Fibroblast of lung (primary cell): ENCODE results near the gene STK36. TPM values are rescaled to one million over a fixed set of nuclear protein-coding genes. Genes with fewer than 3 reads are reported as not detected.

Experiments used
- DNase-seq, 2 donors: peaks; one replicate each; pipeline versions ENCODE4 v3.0.0 to v3.0.0-alpha.2; 2010; ENCODE audit warnings: low read depth in 2 of 2
- H2AFZ ChIP-seq: 2 replicates; pipeline ENCODE4 v1.5.1; 2012; ENCODE audit warnings: low read length, control low read depth, inconsistent platforms
- H3K27ac ChIP-seq: 2 replicates; pipeline ENCODE4 v1.5.1; 2011; ENCODE audit warnings: low read length, control low read depth; ENCODE audit not compliant: insufficient read depth
- H3K27me3 ChIP-seq: 2 replicates; pipeline ENCODE4 v1.5.1; 2011; ENCODE audit warnings: mild to moderate bottlenecking, low read length; ENCODE audit not compliant: control insufficient read depth, insufficient read depth
- H3K36me3 ChIP-seq: 2 replicates; pipeline ENCODE4 v1.5.1; 2011; ENCODE audit warnings: low read length; ENCODE audit not compliant: control insufficient read depth, insufficient read depth
- H3K4me1 ChIP-seq: 2 replicates; pipeline ENCODE4 v1.5.1; 2011; ENCODE audit warnings: low read length; ENCODE audit not compliant: control insufficient read depth, insufficient read depth; ENCODE audit errors: extremely low read depth
- H3K4me2 ChIP-seq: 2 replicates; pipeline ENCODE4 v1.5.1; 2011; ENCODE audit warnings: low read length, control low read depth; ENCODE audit not compliant: insufficient read depth; ENCODE audit errors: extremely low read depth
- H3K4me3 ChIP-seq, 4 experiments: fragments of 200-600 bp in 1 of 4; sonication (generic) in 1 of 4; replicated peaks in 1 of 4; 2 replicates each; pipeline ENCODE4 v1.5.1; 2011 to 2016; ENCODE audit warnings: low read length in 4 of 4, low read depth in 3 of 4, mild to moderate bottlenecking in 3 of 4, control low read depth in 2 of 4, inconsistent platforms in 1 of 4, mixed read lengths in 1 of 4; ENCODE audit not compliant: insufficient read depth in 1 of 4; ENCODE audit errors: control extremely low read depth in 1 of 4
- H3K79me2 ChIP-seq: 2 replicates; pipeline ENCODE4 v1.5.1; 2012; ENCODE audit warnings: mild to moderate bottlenecking, low read length, inconsistent platforms; ENCODE audit not compliant: control insufficient read depth, insufficient read depth
- H3K9ac ChIP-seq: 2 replicates; pipeline ENCODE4 v1.5.1; 2011; ENCODE audit warnings: mild to moderate bottlenecking, low read length, control low read depth; ENCODE audit not compliant: insufficient read depth
- H3K9me3 ChIP-seq: 2 replicates; pipeline ENCODE4 v1.5.1; 2012; ENCODE audit warnings: low read depth, low read length; ENCODE audit not compliant: control insufficient read depth, insufficient read depth
- H4K20me1 ChIP-seq: 2 replicates; pipeline ENCODE4 v1.5.1; 2011; ENCODE audit warnings: low read length; ENCODE audit not compliant: control insufficient read depth, insufficient read depth; ENCODE audit errors: extremely low read depth
- EZH2 ChIP-seq: IDR thresholded peaks from 2 replicates; pipeline ENCODE4 v1.5.1; 2012; ENCODE audit warnings: low read length, control low read depth, mild to moderate bottlenecking; ENCODE audit errors: missing control alignments
- polyA plus RNA-seq, 2 donors: library from polyadenylated mRNA; depleted of rRNA in 1 of 2; stranded (reverse) in 1 of 2; unstranded in 1 of 2; fragments of >200 nt; gene quantifications; 2 replicates each; pipeline ENCODE4 v1.2.1, GENCODE V29; 2011 to 2012; ENCODE audit warnings: missing spikeins in 1 of 2
- total RNA-seq: library from RNA; depleted of rRNA; stranded (reverse); fragments of >200 nt; gene quantifications from 2 replicates; pipeline ENCODE4 v1.2.1, GENCODE V29; 2014
- TF ChIP-seq, protein P1 (sequence below), 2 donors: IDR thresholded peaks in 1 of 2; conservative IDR thresholded peaks in 1 of 2; 1 replicate in 1 of 2; 2 replicates in 1 of 2; pipeline ENCODE4 v1.5.1; 2011 to 2012; ENCODE audit warnings: low read length in 2 of 2, control low read depth in 1 of 2, inconsistent platforms in 1 of 2, low read depth in 1 of 2, mild to moderate bottlenecking in 1 of 2

Gene STK36
- total and polyA plus RNA-seq, 2 donors (not counting 1 experiment from before 2014, with no cell fraction given): 21.4 to 36.0 TPM

- Histone ChIP-seq H3K4me2 (no peak overlapping the region), H3K4me3 (no peak overlapping the region), H3K79me2 (no peaks in the 10 kb centered on the region), H3K9ac (no peak overlapping the region), H3K9me3 (no peaks in the 10 kb centered on the region), H3K36me3 (peaks cover 19% of the 10 kb centered on the region), H3K27ac (no peak overlapping the region), H2AFZ (no peak overlapping the region), H3K4me1 (no peaks in the 10 kb centered on the region), H4K20me1 (no peaks in the 10 kb centered on the region), H3K27me3 (no peaks in the 10 kb centered on the region)
- DNase-seq: no peak
- TF ChIP-seq EZH2: no peak
- TF ChIP-seq, protein P1, sequence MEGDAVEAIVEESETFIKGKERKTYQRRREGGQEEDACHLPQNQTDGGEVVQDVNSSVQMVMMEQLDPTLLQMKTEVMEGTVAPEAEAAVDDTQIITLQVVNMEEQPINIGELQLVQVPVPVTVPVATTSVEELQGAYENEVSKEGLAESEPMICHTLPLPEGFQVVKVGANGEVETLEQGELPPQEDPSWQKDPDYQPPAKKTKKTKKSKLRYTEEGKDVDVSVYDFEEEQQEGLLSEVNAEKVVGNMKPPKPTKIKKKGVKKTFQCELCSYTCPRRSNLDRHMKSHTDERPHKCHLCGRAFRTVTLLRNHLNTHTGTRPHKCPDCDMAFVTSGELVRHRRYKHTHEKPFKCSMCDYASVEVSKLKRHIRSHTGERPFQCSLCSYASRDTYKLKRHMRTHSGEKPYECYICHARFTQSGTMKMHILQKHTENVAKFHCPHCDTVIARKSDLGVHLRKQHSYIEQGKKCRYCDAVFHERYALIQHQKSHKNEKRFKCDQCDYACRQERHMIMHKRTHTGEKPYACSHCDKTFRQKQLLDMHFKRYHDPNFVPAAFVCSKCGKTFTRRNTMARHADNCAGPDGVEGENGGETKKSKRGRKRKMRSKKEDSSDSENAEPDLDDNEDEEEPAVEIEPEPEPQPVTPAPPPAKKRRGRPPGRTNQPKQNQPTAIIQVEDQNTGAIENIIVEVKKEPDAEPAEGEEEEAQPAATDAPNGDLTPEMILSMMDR (conservative IDR thresholded peaks at IDR 0.05 in 1 of 2, IDR thresholded peaks at IDR 0.05 in 1 of 2; ENCODE audit: low read depth in 1 of 2, low read length in 2 of 2): no peak
Observed at GRCh38 chr2:218642121-218642656, 29.7 kb upstream of the STK36 start.

DNA sequence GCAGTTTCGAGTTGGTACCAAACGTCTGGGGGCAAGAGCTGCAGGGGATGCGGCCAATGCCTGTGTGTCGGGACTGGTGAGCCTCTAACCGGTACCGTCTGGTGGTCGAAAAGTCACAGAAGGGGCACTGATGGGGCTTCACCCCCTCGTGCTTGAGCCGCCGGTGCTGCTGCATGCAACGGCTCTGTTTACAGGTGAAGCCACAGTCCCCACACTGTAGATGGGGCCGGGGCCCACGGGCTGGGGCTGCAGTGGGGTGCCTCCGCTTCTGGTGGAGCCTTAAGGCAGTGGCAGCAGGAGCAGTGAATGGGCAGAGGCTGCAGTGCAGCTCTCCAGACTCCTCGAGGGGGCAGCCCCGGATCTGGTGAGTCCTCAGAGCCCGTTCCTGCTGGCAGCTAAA, 29.1 kb upstream of the STK36 start:
- no peak for DNase-seq
- Histone ChIP-seq H4K20me1 (no peaks in the 10 kb centered on the region), H3K9me3 (no peaks in the 10 kb centered on the region), H3K9ac (no peak overlapping the region), H3K27ac (no peak overlapping the region), H3K4me1 (no peaks in the 10 kb centered on the region), H3K79me2 (no peaks in the 10 kb centered on the region), H3K4me2 (no peak overlapping the region), H3K36me3 (peaks cover 16% of the 10 kb centered on the region), H2AFZ (no peak overlapping the region), H3K4me3 (no peak overlapping the region), H3K27me3 (no peaks in the 10 kb centered on the region)
- no peak for TF ChIP-seq EZH2
- TF ChIP-seq, protein P1 (conservative IDR thresholded peaks at IDR 0.05 in 1 of 2, IDR thresholded peaks at IDR 0.05 in 1 of 2; ENCODE audit: low read depth in 1 of 2, low read length in 2 of 2): no peak

DNA sequence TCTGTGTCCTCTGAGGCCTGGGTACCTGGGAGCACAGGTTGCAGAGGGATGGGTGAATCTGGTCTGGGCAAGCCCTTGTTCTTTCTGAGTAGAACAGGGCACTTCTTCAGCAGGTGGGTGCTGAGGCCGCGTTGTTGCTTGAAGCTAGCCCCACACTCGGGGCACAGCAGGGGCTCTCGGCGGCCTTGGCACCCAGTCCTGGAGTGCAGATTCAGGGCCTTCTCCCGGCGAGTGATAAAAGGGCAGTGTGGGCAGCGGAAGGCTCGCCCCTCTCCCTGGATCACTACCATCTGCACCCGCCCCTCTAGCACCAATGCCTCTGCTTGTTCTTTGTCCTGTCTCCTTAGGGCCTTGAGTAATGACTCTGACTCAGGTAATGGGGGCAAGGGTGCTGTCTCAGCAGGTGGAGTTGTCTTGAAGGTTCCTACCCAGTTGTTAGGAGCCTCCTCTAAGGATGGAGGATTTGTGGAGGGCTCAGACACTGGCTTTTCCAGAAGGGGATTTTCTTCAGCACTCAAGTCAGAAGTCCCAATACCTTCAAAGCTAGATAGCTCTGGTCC, 28.1 kb upstream of the STK36 start:
- peaks cover 19% of the 10 kb centered on the region for H3K36me3 ChIP-seq

More for the DNA sequence above, 28.1 kb upstream of the STK36 start:
- no peak overlapping the region for H3K27ac ChIP-seq
- no peaks in the 10 kb centered on the region for H4K20me1 ChIP-seq
- H3K4me3 ChIP-seq: no peak overlapping the region
- no peak for TF ChIP-seq EZH2
- no peaks in the 10 kb centered on the region for H3K4me1 ChIP-seq
- no peaks in the 10 kb centered on the region for H3K27me3 ChIP-seq
- no peaks in the 10 kb centered on the region for H3K9me3 ChIP-seq
- no peak for DNase-seq
- no peak overlapping the region for H3K9ac ChIP-seq
- no peak overlapping the region for H3K4me2 ChIP-seq
- H3K79me2 ChIP-seq: no peaks in the 10 kb centered on the region
- H2AFZ ChIP-seq: no peak overlapping the region
